WTC11 (cell line): Measurements from ENCODE around the gene RECQL5. TPM values are rescaled to one million over a fixed set of nuclear protein-coding genes. Genes with fewer than 3 reads are reported as not detected.

Source experiments
- ATAC-seq: fragments of 200-7000 bp; cut with Tn5 transposase; 2 replicates; pipeline ENCODE4 v1.10.0; 2021; ENCODE audit warnings: mild to moderate bottlenecking, moderate library complexity
- CTCF ChIA-PET: fragments of 300-600 bp; sonication (Branson Sonifier 250); formaldehyde crosslinking; loops from one replicate; lab custom pipeline; 2021; ENCODE audit warnings: antibody characterized with exemption; lab: Charles Lee
- POLR2A ChIA-PET: fragments of 350-600 bp; sonication (Branson Sonifier 250); formaldehyde crosslinking; loops from one replicate; lab custom pipeline; 2021; ENCODE audit warnings: antibody characterized with exemption; lab: Charles Lee
- DNase-seq: peaks from one replicate; pipeline ENCODE4 v3.0.0; 2021; ENCODE audit warnings: low spot score
- H3K27ac Mint-ChIP-seq: 2 replicates; pipeline ENCODE4 v1.8.0; 2021; ENCODE audit warnings: mixed read lengths
- H3K27me3 Mint-ChIP-seq: 2 replicates; pipeline ENCODE4 v1.8.0; 2021; ENCODE audit warnings: low read depth, mild to moderate bottlenecking, moderate library complexity, mixed read lengths
- H3K36me3 Mint-ChIP-seq: 2 replicates; pipeline ENCODE4 v1.8.0; 2021; ENCODE audit warnings: mixed read lengths
- H3K4me1 Mint-ChIP-seq: 2 replicates; pipeline ENCODE4 v1.8.0; 2022; ENCODE audit warnings: mixed read lengths
- H3K4me3 Mint-ChIP-seq: 2 replicates; pipeline ENCODE4 v1.8.0; 2021; ENCODE audit warnings: mild to moderate bottlenecking, moderate library complexity, mixed read lengths
- H3K9me3 Mint-ChIP-seq: 2 replicates; pipeline ENCODE4 v1.8.0; 2021; ENCODE audit warnings: mixed read lengths
- FOXK1 ChIP-seq: sonication (generic); formaldehyde crosslinking; IDR thresholded peaks from 2 replicates; pipeline ENCODE4 v1.8.0; 2022; ENCODE audit warnings: mild to moderate bottlenecking, moderate library complexity, missing genetic modification reagents
- GABPB1 ChIP-seq: sonication (generic); formaldehyde crosslinking; IDR thresholded peaks from 2 replicates; pipeline ENCODE4 v1.8.1; 2023; ENCODE audit warnings: mild to moderate bottlenecking, missing genetic modification reagents
- GTF2I ChIP-seq: fragments of 250-450 bp; sonication (Bioruptor Pico); conservative IDR thresholded peaks from 2 replicates; pipeline ENCODE4 v1.4.0; 2021; ENCODE audit warnings: mild to moderate bottlenecking
- SP1 ChIP-seq: sonication (generic); formaldehyde crosslinking; conservative IDR thresholded peaks from 2 replicates; pipeline ENCODE4 v1.8.1; 2022; ENCODE audit warnings: missing genetic modification reagents
- total RNA-seq: library from RNA; stranded (reverse); gene quantifications from 3 replicates; pipeline ENCODE4 v1.2.3, GENCODE V29; 2021
- TF ChIP-seq, protein P1 (sequence below): fragments of 250-450 bp; sonication (Bioruptor Pico); IDR thresholded peaks from 2 replicates; pipeline ENCODE4 v1.9.0; 2021; ENCODE audit warnings: mild to moderate bottlenecking, borderline replicate concordance
- TF ChIP-seq, protein P2 (sequence below): sonication (generic); formaldehyde crosslinking; conservative IDR thresholded peaks from 2 replicates; pipeline ENCODE4 v1.8.1; 2023; ENCODE audit warnings: mild to moderate bottlenecking, low read depth, missing genetic modification reagents, moderate library complexity

Gene RECQL5
- total RNA-seq, 1 experiment from 2014 or later: 51.0 TPM

DNA sequence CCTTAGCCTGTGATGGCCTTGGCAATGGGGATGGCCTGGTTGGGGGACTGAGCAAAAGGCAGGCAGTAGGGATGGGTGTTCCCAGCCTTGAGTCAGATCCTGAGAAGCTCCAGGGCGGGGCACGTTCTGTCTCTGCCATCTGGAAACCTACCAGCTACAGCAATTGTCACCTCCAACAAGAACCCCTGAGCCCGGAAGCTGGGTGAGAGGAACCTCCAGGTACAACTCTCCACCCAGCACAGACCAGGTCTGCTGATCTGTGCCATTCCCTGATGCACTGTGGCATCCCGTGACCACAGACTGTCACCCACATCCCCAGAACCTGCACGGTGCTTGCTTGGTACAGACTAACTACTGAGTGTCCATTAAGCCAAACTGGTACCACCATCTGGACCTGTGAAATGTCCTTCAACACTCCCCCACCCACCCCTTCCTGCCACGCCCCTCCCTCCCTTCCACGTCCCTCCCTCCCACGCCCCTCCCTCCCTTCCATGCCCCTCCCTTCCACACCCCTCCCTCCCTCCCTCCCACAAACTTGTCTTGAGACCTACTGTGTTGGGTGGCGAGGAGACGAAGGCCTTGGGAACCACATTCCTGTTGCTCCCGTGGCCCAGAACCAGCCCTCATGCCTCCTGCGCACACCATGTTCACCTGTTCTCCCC, 62.8 kb downstream of the RECQL5 start (continued):
- TF ChIP-seq, protein P1, sequence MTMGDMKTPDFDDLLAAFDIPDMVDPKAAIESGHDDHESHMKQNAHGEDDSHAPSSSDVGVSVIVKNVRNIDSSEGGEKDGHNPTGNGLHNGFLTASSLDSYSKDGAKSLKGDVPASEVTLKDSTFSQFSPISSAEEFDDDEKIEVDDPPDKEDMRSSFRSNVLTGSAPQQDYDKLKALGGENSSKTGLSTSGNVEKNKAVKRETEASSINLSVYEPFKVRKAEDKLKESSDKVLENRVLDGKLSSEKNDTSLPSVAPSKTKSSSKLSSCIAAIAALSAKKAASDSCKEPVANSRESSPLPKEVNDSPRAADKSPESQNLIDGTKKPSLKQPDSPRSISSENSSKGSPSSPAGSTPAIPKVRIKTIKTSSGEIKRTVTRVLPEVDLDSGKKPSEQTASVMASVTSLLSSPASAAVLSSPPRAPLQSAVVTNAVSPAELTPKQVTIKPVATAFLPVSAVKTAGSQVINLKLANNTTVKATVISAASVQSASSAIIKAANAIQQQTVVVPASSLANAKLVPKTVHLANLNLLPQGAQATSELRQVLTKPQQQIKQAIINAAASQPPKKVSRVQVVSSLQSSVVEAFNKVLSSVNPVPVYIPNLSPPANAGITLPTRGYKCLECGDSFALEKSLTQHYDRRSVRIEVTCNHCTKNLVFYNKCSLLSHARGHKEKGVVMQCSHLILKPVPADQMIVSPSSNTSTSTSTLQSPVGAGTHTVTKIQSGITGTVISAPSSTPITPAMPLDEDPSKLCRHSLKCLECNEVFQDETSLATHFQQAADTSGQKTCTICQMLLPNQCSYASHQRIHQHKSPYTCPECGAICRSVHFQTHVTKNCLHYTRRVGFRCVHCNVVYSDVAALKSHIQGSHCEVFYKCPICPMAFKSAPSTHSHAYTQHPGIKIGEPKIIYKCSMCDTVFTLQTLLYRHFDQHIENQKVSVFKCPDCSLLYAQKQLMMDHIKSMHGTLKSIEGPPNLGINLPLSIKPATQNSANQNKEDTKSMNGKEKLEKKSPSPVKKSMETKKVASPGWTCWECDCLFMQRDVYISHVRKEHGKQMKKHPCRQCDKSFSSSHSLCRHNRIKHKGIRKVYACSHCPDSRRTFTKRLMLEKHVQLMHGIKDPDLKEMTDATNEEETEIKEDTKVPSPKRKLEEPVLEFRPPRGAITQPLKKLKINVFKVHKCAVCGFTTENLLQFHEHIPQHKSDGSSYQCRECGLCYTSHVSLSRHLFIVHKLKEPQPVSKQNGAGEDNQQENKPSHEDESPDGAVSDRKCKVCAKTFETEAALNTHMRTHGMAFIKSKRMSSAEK (CRISPR knock-in tag): no peak

DNA sequence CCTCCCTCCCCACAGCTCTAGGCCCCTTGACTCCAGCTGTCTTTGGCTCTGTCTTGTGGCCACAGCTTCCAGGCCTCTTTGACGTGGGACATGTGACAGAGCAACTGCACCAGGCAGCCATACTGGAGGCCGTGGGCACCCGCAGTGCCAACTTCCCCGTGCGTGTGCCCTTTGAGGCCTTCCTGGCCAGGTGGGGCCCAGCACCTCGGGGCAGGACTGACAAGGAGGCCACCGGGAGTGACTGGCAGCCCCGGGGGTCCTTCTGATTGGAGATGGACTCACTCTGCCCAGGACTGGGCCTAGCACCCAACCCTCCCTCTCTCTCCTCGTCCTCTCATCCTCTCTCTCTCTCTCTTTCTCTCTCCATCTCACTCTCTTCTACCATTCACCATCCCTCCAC, 63.8 kb downstream of the RECQL5 start:
- CTCF ChIA-PET: interaction anchor here (0.9 to 9.0 kb wide), 13 partner anchors 12 to 162 kb away, joined by 3 to 136 read pairs (median 19); partner anchors contain the start of genes GALK1 and SMIM5
- DNase-seq: no peak
- Mint-ChIP-seq H3K27ac (no peak overlapping the region), H3K4me3 (no peak overlapping the region), H3K4me1 (no peaks in the 10 kb centered on the region), H3K9me3 (no peaks in the 10 kb centered on the region), H3K36me3 (no peaks in the 10 kb centered on the region), H3K27me3 (no peaks in the 10 kb centered on the region)
- no peak for TF ChIP-seq SP1 (CRISPR knock-in tag)
- no peak for ATAC-seq
- POLR2A ChIA-PET: no interaction called here

GRCh38 chr17:75602644-75603043, 64.3 kb downstream of the RECQL5 start:
- H3K36me3 Mint-ChIP-seq: no peaks in the 10 kb centered on the region
- H3K4me1 Mint-ChIP-seq: no peaks in the 10 kb centered on the region
- TF ChIP-seq, protein P2, sequence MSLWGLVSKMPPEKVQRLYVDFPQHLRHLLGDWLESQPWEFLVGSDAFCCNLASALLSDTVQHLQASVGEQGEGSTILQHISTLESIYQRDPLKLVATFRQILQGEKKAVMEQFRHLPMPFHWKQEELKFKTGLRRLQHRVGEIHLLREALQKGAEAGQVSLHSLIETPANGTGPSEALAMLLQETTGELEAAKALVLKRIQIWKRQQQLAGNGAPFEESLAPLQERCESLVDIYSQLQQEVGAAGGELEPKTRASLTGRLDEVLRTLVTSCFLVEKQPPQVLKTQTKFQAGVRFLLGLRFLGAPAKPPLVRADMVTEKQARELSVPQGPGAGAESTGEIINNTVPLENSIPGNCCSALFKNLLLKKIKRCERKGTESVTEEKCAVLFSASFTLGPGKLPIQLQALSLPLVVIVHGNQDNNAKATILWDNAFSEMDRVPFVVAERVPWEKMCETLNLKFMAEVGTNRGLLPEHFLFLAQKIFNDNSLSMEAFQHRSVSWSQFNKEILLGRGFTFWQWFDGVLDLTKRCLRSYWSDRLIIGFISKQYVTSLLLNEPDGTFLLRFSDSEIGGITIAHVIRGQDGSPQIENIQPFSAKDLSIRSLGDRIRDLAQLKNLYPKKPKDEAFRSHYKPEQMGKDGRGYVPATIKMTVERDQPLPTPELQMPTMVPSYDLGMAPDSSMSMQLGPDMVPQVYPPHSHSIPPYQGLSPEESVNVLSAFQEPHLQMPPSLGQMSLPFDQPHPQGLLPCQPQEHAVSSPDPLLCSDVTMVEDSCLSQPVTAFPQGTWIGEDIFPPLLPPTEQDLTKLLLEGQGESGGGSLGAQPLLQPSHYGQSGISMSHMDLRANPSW (CRISPR knock-in tag): no peak
- TF ChIP-seq GABPB1 (CRISPR knock-in tag): no peak
- TF ChIP-seq FOXK1 (CRISPR knock-in tag): no peak
- TF ChIP-seq, protein P1 (CRISPR knock-in tag): no peak
- TF ChIP-seq GTF2I (CRISPR knock-in tag): no peak
- TF ChIP-seq, all 79 proteins: peak for 0

More at GRCh38 chr17:75602644-75603043, 64.3 kb downstream of the RECQL5 start:
- no peak overlapping the region for H3K4me3 Mint-ChIP-seq
- DNase-seq: no peak
- no peaks in the 10 kb centered on the region for H3K27me3 Mint-ChIP-seq
- no peak for ATAC-seq
- H3K27ac Mint-ChIP-seq: no peak overlapping the region
- ChIA-PET CTCF (interaction anchor here (0.7 to 9.0 kb wide), 13 partner anchors 11 to 162 kb away, joined by 3 to 158 read pairs (median 34); partner anchors contain the start of genes GALK1 and SMIM5), POLR2A (no interaction called here)
- H3K9me3 Mint-ChIP-seq: no peaks in the 10 kb centered on the region
